H1 (cell line): ENCODE results near the gene GFRA4. TPM values are rescaled to one million over a fixed set of nuclear protein-coding genes. Genes with fewer than 3 reads are reported as not detected.
A peak's percentile ranks its signal among the peaks of the same experiment; 100 is the strongest.

ENCODE experiments used
- CTCF ChIA-PET: fragments of 300-600 bp; sonication (Branson Sonifier 250); formaldehyde crosslinking; loops from one replicate; lab custom pipeline; 2021; ENCODE audit not compliant: partially characterized antibody; lab: Charles Lee
- POLR2A ChIA-PET: fragments of 300-600 bp; sonication (Branson Sonifier 250); formaldehyde crosslinking; loops from one replicate; lab custom pipeline; 2021; ENCODE audit warnings: inconsistent platforms; ENCODE audit not compliant: partially characterized antibody; lab: Charles Lee
- DNase-seq, 2 experiments: peaks; one replicate each; pipeline versions ENCODE4 v3.0.0 to v3.0.0-alpha.2; 2010 to 2022; ENCODE audit warnings: low spot score in 2 of 2, low read depth in 1 of 2, mixed read lengths in 1 of 2
- FAIRE-seq: peaks from 2 replicates; lab custom pipeline; 2011; peaks lifted over from hg19 to GRCh38; lab: Jason Lieb, UNC
- H2AFZ ChIP-seq: 2 replicates; pipeline ENCODE4 v1.8.1; 2012; ENCODE audit warnings: low read length, inconsistent platforms
- H2AK5ac ChIP-seq: 2 replicates; pipeline ENCODE4 v1.6.1; 2013; ENCODE audit warnings: low read depth, low read length
- H2BK120ac ChIP-seq: replicated peaks from 2 replicates; pipeline ENCODE3; 2013; ENCODE audit warnings: low read depth, low read length, inconsistent platforms
- H2BK12ac ChIP-seq: 2 replicates; pipeline ENCODE4 v1.6.1; 2013; ENCODE audit warnings: low read depth, low read length
- H2BK15ac ChIP-seq: 2 replicates; pipeline ENCODE4 v1.6.1; 2013; ENCODE audit warnings: low read length
- H2BK20ac ChIP-seq: 2 replicates; pipeline ENCODE4 v1.6.1; 2013; ENCODE audit warnings: low read length
- H2BK5ac ChIP-seq: 2 replicates; pipeline ENCODE4 v1.6.1; 2013; ENCODE audit warnings: low read depth, low read length
- H3K14ac ChIP-seq: 2 replicates; pipeline ENCODE4 v1.6.1; 2013; ENCODE audit warnings: inconsistent platforms; ENCODE audit not compliant: insufficient read length
- H3K18ac ChIP-seq: 2 replicates; pipeline ENCODE4 v1.6.1; 2013; ENCODE audit warnings: low read length; ENCODE audit errors: extremely low read depth
- H3K23ac ChIP-seq: 2 replicates; pipeline ENCODE4 v1.6.1; 2013; ENCODE audit warnings: inconsistent platforms; ENCODE audit not compliant: insufficient read length
- H3K23me2 ChIP-seq: 2 replicates; pipeline ENCODE4 v1.6.1; 2013; ENCODE audit warnings: low read depth, low read length
- H3K27ac ChIP-seq: 2 replicates; pipeline ENCODE4 v1.6.1; 2011; ENCODE audit warnings: low read depth, low read length, inconsistent platforms
- H3K27me3 ChIP-seq, 4 experiments: replicated peaks in 1 of 4; 1 replicate in 1 of 4; 2 replicates in 3 of 4; pipeline versions ENCODE4 v1.6.1 to v1.8.1; 2011 to 2013; ENCODE audit warnings: low read length in 3 of 4, mild to moderate bottlenecking in 3 of 4, inconsistent platforms in 2 of 4, mixed read lengths in 2 of 4, moderate library complexity in 1 of 4; ENCODE audit not compliant: control insufficient read depth in 3 of 4, insufficient read depth in 3 of 4; ENCODE audit errors: extremely low read depth in 1 of 4
- H3K36me3 ChIP-seq, 4 experiments: 2 replicates each; pipeline versions ENCODE4 v1.6.1 to v1.8.1; 2011 to 2013; ENCODE audit warnings: mild to moderate bottlenecking in 4 of 4, low read length in 3 of 4, moderate library complexity in 2 of 4, control low read depth in 1 of 4, inconsistent platforms in 1 of 4; ENCODE audit not compliant: insufficient read depth in 4 of 4, control insufficient read depth in 2 of 4
- H3K4ac ChIP-seq: replicated peaks from 2 replicates; pipeline ENCODE3; 2013; ENCODE audit warnings: low read length, low read depth, mixed read lengths, inconsistent platforms; ENCODE audit not compliant: insufficient read length
- H3K4me1 ChIP-seq, 4 experiments: replicated peaks in 1 of 4; 1 replicate in 1 of 4; 2 replicates in 3 of 4; pipeline versions ENCODE4 v1.6.1 to v1.8.1; 2011 to 2013; ENCODE audit warnings: low read length in 3 of 4, inconsistent platforms in 2 of 4, mixed read lengths in 1 of 4; ENCODE audit not compliant: insufficient read depth in 4 of 4, control insufficient read depth in 3 of 4
- H3K4me2 ChIP-seq, 2 experiments: 2 replicates each; pipeline versions ENCODE4 v1.6.1 to v1.8.1; 2011 to 2013; ENCODE audit warnings: low read depth in 2 of 2, low read length in 2 of 2, control low read depth in 1 of 2, inconsistent platforms in 1 of 2, mild to moderate bottlenecking in 1 of 2; ENCODE audit not compliant: insufficient read depth in 1 of 2
- H3K4me3 ChIP-seq, 4 experiments: fragments of 200-600, 300-600 bp in 1 of 4; sonication (generic), shearing (Covaris generic), sonication (Bioruptor Twin) in 1 of 4; 2 replicates each; pipeline versions ENCODE4 v1.5.1 to v1.8.1; 2011 to 2016; ENCODE audit warnings: low read length in 4 of 4, low read depth in 3 of 4, control low read depth in 2 of 4, inconsistent platforms in 2 of 4, mild to moderate bottlenecking in 2 of 4, mixed read lengths in 1 of 4, moderate library complexity in 1 of 4; ENCODE audit not compliant: insufficient read depth in 2 of 4; ENCODE audit errors: extremely low read depth in 1 of 4
- H3K56ac ChIP-seq: replicated peaks from 2 replicates; pipeline ENCODE3; 2013; ENCODE audit warnings: low read depth, mild to moderate bottlenecking, mixed read lengths, low read length, inconsistent platforms; ENCODE audit not compliant: insufficient read length
- H3K79me1 ChIP-seq: 2 replicates; pipeline ENCODE4 v1.6.1; 2013; ENCODE audit warnings: low read depth, low read length, control low read depth
- H3K79me2 ChIP-seq, 2 experiments: 2 replicates each; pipeline versions ENCODE4 v1.6.1 to v1.8.1; 2012 to 2013; ENCODE audit warnings: low read length in 2 of 2, mild to moderate bottlenecking in 2 of 2, inconsistent platforms in 1 of 2; ENCODE audit not compliant: insufficient read depth in 2 of 2, control insufficient read depth in 1 of 2
- H3K9ac ChIP-seq, 4 experiments: replicated peaks in 1 of 4; 1 replicate in 1 of 4; 2 replicates in 3 of 4; pipeline versions ENCODE4 v1.6.1 to v1.8.1; 2011 to 2013; ENCODE audit warnings: low read depth in 3 of 4, low read length in 3 of 4, control low read depth in 2 of 4, mild to moderate bottlenecking in 2 of 4, moderate library complexity in 2 of 4, inconsistent platforms in 1 of 4; ENCODE audit errors: extremely low read depth in 1 of 4
- H3K9me3 ChIP-seq, 2 experiments: 2 replicates each; pipeline versions ENCODE4 v1.6.1 to v1.8.1; 2012 to 2013; ENCODE audit warnings: mild to moderate bottlenecking in 2 of 2, moderate library complexity in 2 of 2, control low read depth in 1 of 2, inconsistent platforms in 1 of 2, low read depth in 1 of 2, low read length in 1 of 2, mixed read lengths in 1 of 2; ENCODE audit not compliant: insufficient read depth in 2 of 2
- H4K20me1 ChIP-seq, 2 experiments: replicated peaks in 1 of 2; 2 replicates each; pipeline versions ENCODE3 to v1.8.1; 2011 to 2013; ENCODE audit warnings: inconsistent platforms in 2 of 2, low read length in 2 of 2, mild to moderate bottlenecking in 1 of 2; ENCODE audit not compliant: insufficient read depth in 2 of 2, control insufficient read depth in 1 of 2
- H4K5ac ChIP-seq: 2 replicates; pipeline ENCODE4 v1.6.1; 2013; ENCODE audit warnings: low read length, low read depth, mixed read lengths, inconsistent platforms; ENCODE audit not compliant: insufficient read length
- H4K8ac ChIP-seq: 2 replicates; pipeline ENCODE4 v1.8.0; 2013; ENCODE audit warnings: mild to moderate bottlenecking, moderate library complexity, low read length, inconsistent platforms; ENCODE audit not compliant: insufficient read depth; ENCODE audit errors: extremely low read depth
- H4K91ac ChIP-seq: replicated peaks from 2 replicates; pipeline ENCODE3; 2013; ENCODE audit warnings: low read length, mixed read lengths, inconsistent platforms; ENCODE audit not compliant: insufficient read length
- JUN ChIP-seq: IDR thresholded peaks from 2 replicates; pipeline ENCODE4 v1.6.1; 2011; ENCODE audit warnings: low read depth, mild to moderate bottlenecking, improper control_type of control experiment, low read length
- JUND ChIP-seq: IDR thresholded peaks from 2 replicates; pipeline ENCODE4 v1.6.1; 2011; ENCODE audit warnings: mild to moderate bottlenecking, improper control_type of control experiment, low read length
- RAD21 ChIP-seq, 2 experiments: IDR thresholded peaks in 1 of 2; conservative IDR thresholded peaks in 1 of 2; 2 replicates each; pipeline ENCODE4 v1.6.1; 2011; ENCODE audit warnings: low read depth in 2 of 2, low read length in 2 of 2, improper control_type of control experiment in 1 of 2, inconsistent platforms in 1 of 2, mild to moderate bottlenecking in 1 of 2, moderate library complexity in 1 of 2
- WGBS, 2 experiments: shearing (Covaris generic) in 1 of 2; methylation state at CpG; one replicate each; pipeline versions ENCODE4 v1.1.6 to v1.1.7; 2013 to 2015; ENCODE audit warnings: low lambda C conversion rate in 2 of 2, mixed read lengths in 2 of 2, inconsistent platforms in 1 of 2, low coverage in 1 of 2, missing lambda C conversion rate in 1 of 2; ENCODE audit not compliant: insufficient replicate concordance in 2 of 2, insufficient coverage in 1 of 2, insufficient read length in 1 of 2; ENCODE audit errors: extremely low coverage in 1 of 2, missing lambda C conversion rate in 1 of 2; 5-methylcytosine and 5-hydroxymethylcytosine counted together
- polyA plus RNA-seq, 7 experiments: library from polyadenylated mRNA; depleted of rRNA in 3 of 7; stranded (reverse) in 5 of 7; unstranded in 2 of 7; fragments of >200 nt in 5 of 7; fragments of 200-250 nt in 2 of 7; gene quantifications; 1 replicate in 5 of 7; 2 replicates in 1 of 7; 4 replicates in 1 of 7; pipeline versions ENCODE4 v1.2.1 to v1.2.3, GENCODE V29; 2011 to 2013; ENCODE audit warnings: missing spikeins in 2 of 7, mixed read lengths in 2 of 7
- total RNA-seq: library from RNA; stranded (reverse); fragmentation: NEBNext Ultra II Directional; extraction: Animal tissue kit (Norgen Biotek cat#: 25700); gene quantifications from 2 replicates; pipeline ENCODE4 v1.2.1, GENCODE V29; 2021

GFRA4 gene
- total and polyA plus RNA-seq, 2 of the 8 experiments (the other 6 are each of a cell fraction or from before 2014, with no cell fraction given) = 0.05 TPM; not detected in 1

DNA sequence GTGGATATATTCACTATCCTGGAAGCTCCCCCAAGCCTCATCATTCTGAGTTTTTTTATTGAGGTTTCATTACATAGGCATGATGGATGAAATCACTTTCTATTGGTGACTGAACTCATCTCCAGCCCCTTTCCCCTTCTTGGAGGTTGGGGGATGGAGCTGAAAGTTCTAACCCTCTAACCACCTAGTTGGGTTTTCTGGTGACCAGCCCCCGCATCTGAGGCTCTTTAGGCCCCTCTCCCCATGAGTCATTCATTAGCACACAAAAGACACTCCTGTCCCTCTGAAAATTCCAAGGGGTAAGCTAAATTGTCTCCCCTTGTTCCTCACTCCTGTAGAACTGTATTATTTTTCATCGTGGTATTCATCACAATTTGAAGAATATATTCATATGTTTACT lies 33.3 kb downstream of the GFRA4 start:
- WGBS, 2 experiments = 83% methylated on average over 2 of the region's 2 CpGs; no CpG with 5 or more reads in 1 of the 2 experiments
- no peak overlapping the region for H3K23ac ChIP-seq

More for the DNA sequence above, 33.3 kb downstream of the GFRA4 start:
- CTCF ChIA-PET = interaction anchor here (1.0 to 2.0 kb wide), 8 partner anchors 9 to 66 kb away, joined by 3 to 10 read pairs (median 6); no protein-coding TSS in a partner anchor
- Histone ChIP-seq H3K56ac (no peak overlapping the region), H3K27ac (no peak overlapping the region), H3K23me2 (no peaks in the 10 kb centered on the region), H4K91ac (no peak overlapping the region), H4K8ac (no peak overlapping the region), H2AFZ (no peak overlapping the region), H3K9me3 (no peaks in the 10 kb centered on the region), H3K27me3 (no peaks in the 10 kb centered on the region), H4K5ac (no peak overlapping the region), H3K18ac (no peak overlapping the region), H3K79me2 (no peaks in the 10 kb centered on the region), H3K14ac (no peak overlapping the region), H2BK5ac (peak overlapping the region; percentile 78; the same call in 1 of the 2 replicates), H2AK5ac (no peak overlapping the region)
- no peak for FAIRE-seq
- no peak for DNase-seq
- TF ChIP-seq JUND (peak; percentile 45; the same call in 1 of the 2 replicates), RAD21 (IDR thresholded peaks at IDR 0.05 in 1 of 2, conservative IDR thresholded peaks at IDR 0.05 in 1 of 2; ENCODE audit: low read depth in 2 of 2, low read length in 2 of 2) (no peak), JUN (no peak)
- TF ChIP-seq, all 59 proteins: peak for 1
- H3K4me3 ChIP-seq = no peak overlapping the region
- peaks cover 0 to 6% (median 0%) of the 10 kb centered on the region in 4 experiments; a peak in 2 of 7 replicates for H3K4me1 ChIP-seq
- H2BK12ac ChIP-seq = no peak overlapping the region
- no peak overlapping the region for H2BK20ac ChIP-seq
- no peak overlapping the region for H3K4ac ChIP-seq
- no peak overlapping the region for H3K9ac ChIP-seq
- H2BK15ac ChIP-seq = no peak overlapping the region
- H3K79me1 ChIP-seq = no peaks in the 10 kb centered on the region
- POLR2A ChIA-PET = interaction anchor here (0.5 kb wide), 1 partner anchor 45 kb away, joined by 3 read pairs; no protein-coding TSS in a partner anchor
- no peaks in the 10 kb centered on the region for H3K36me3 ChIP-seq
- no peak overlapping the region for H2BK120ac ChIP-seq
- H4K20me1 ChIP-seq = no peaks in the 10 kb centered on the region
- peak overlapping the region in 1 of 2 experiments; percentile 18; a peak in 1 of 4 replicates for H3K4me2 ChIP-seq
